Spleen (tissue), 7 donors: ENCODE measurements around the gene SELL.

Experiments
- CTCF ChIP-seq, 11 experiments: fragments of 200-600 bp in 7 of 11; fragments of 450-650 bp in 4 of 11; sonication (generic) in 4 of 11; IDR thresholded peaks in 8 of 11; conservative IDR thresholded peaks in 3 of 11; 1 replicate in 7 of 11; 2 replicates in 4 of 11; pipeline versions ENCODE4 v1.4.0 to v1.8.0; 2016 to 2021; ENCODE audit warnings: antibody characterized with exemption in 11 of 11, inconsistent platforms in 4 of 11, mild to moderate bottlenecking in 1 of 11
- POLR2A ChIP-seq, 3 donors: fragments of 450-650 bp; IDR thresholded peaks; one replicate each; pipeline ENCODE4 v1.5.1; 2017; ENCODE audit warnings: antibody characterized with exemption in 3 of 3, mild to moderate bottlenecking in 1 of 3
- donor health status: DM: no; HTN: no; CAD: no; lungs with moderate emphysema.
- donor health status: DM: no; HTN: no; CAD: no.
- donor health status: DM: no; HTN: no; CAD: no.

- TF ChIP-seq POLR2A (IDR thresholded peaks at IDR 0.05) (no peak), CTCF (IDR thresholded peaks at IDR 0.05 in 8 of 11, conservative IDR thresholded peaks at IDR 0.05 in 3 of 11) (no peak)
These were observed 30.3 kb downstream of the SELL start for GRCh38 chr1:169681140-169681539.
